Measurements from ENCODE around the gene SLC66A2. TPM values are rescaled to one million over a fixed set of nuclear protein-coding genes. Genes with fewer than 3 reads are reported as not detected.
"Not testable (repeated sequence)": the region's sequence is repeated elsewhere in the genome, so short reads cannot be mapped to it uniquely, and the experiment has no call there.

The SLC66A2 gene
- total RNA-seq, 3 donors from 2014 or later (not counting 1 experiment from before 2014, with no cell fraction given) = 51.2 to 62.4 (median 54.1) TPM

- no peaks in the 10 kb centered on the region for H3K9me3 Mint-ChIP-seq
- no peak for TF ChIP-seq CTCF (IDR thresholded peaks at IDR 0.05)
- intact Hi-C loops (cut with micrococcal nuclease) = no loop called here
- H3K4me1 Mint-ChIP-seq = no peaks in the 10 kb centered on the region
- Histone ChIP-seq H3K4me1 (ENCODE audit: control insufficient read depth, insufficient read depth, low read length) (no peaks in the 10 kb centered on the region), H3K36me3 (ENCODE audit: control insufficient read depth, insufficient read depth, low read length) (no peaks in the 10 kb centered on the region), H3K4me3 (ENCODE audit: low read length) (no peak overlapping the region), H3K9me3 (ENCODE audit: control insufficient read depth, insufficient read depth, low read length) (no peaks in the 10 kb centered on the region), H3K27me3 (ENCODE audit: control insufficient read depth, insufficient read depth, low read length) (no peaks in the 10 kb centered on the region), H3K27ac (ENCODE audit: low read length) (no peak overlapping the region)
- ATAC-seq = no peak
- H3K4me3 Mint-ChIP-seq = no peak overlapping the region
- 93% methylated on average over 29 of the region's 29 CpGs for WGBS (ENCODE audit: insufficient coverage)
- H3K36me3 Mint-ChIP-seq = no peaks in the 10 kb centered on the region
- H3K27me3 Mint-ChIP-seq (ENCODE audit: low read depth in 2 of 2) = no peaks in the 10 kb centered on the region
- H3K27ac Mint-ChIP-seq = no peak overlapping the region
- no peak for DNase-seq
These were observed 83.2 kb downstream of the SLC66A2 start for GRCh38 chr18:79868168-79868784.

- no peak for DNase-seq
- H3K9me3 Mint-ChIP-seq = no peaks in the 10 kb centered on the region
- no peak overlapping the region for H3K4me3 Mint-ChIP-seq
These were observed 83.8 kb downstream of the SLC66A2 start for GRCh38 chr18:79867666-79868065.

DNA sequence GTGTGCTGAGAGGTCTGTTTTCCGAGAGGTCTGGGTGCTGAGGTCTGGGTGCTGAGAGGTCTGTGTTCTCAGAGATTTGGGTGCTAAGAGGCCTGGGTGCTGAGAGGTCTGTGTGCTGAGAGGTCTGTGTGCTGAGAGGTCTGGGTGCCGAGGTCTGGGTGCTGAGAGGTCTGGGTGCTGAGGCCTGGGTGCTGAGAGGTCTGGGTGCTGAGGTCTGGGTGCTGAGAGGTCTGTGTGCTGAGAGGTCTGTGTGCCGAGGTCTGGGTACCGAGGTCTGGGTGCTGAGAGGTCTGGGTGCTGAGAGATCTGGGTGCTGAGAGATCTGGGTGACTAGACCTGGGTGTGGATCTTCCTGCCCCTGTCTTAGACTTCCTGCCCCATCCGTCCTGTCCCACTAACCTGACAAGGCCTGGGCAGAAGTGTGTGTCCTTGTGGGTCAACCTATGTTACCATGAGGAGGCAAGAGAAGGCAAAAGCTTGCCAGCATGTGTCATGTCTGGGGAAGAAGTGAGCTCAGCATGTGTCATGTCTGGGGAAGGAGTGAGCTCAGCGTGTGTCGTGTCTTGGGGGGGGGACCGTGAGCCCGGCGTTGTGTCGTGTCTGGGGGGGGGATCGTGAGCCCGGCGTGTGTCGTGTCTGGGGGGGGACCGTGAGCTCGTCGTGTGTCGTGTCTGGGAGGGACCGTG, 84.4 kb downstream of the SLC66A2 start:
- H3K9me3 Mint-ChIP-seq = peaks cover 0 to 1% of the 10 kb centered on the region in 2 donors
- no peak overlapping the region for H3K27ac Mint-ChIP-seq
- H3K4me3 ChIP-seq (ENCODE audit: low read length) = no peak overlapping the region
- WGBS (ENCODE audit: insufficient coverage) = 86% methylated on average over 19 of the region's 20 CpGs
- no peak overlapping the region for H3K27ac ChIP-seq (ENCODE audit: low read length)
- H3K36me3 Mint-ChIP-seq = no peaks in the 10 kb centered on the region
- no peaks in the 10 kb centered on the region for H3K36me3 ChIP-seq (ENCODE audit: control insufficient read depth, insufficient read depth, low read length)
- peaks cover 0 to 2% of the 10 kb centered on the region in 2 donors for H3K27me3 Mint-ChIP-seq (ENCODE audit: low read depth in 2 of 2)
- H3K4me1 ChIP-seq (ENCODE audit: control insufficient read depth, insufficient read depth, low read length) = no peaks in the 10 kb centered on the region
- intact Hi-C loops (cut with micrococcal nuclease) = no loop called here
- no peaks in the 10 kb centered on the region for H3K27me3 ChIP-seq (ENCODE audit: control insufficient read depth, insufficient read depth, low read length)
- H3K9me3 ChIP-seq (ENCODE audit: control insufficient read depth, insufficient read depth, low read length) = no peaks in the 10 kb centered on the region
- no peak for TF ChIP-seq CTCF (IDR thresholded peaks at IDR 0.05)
- no peaks in the 10 kb centered on the region for H3K4me1 Mint-ChIP-seq
- no peak for ATAC-seq
- no peak overlapping the region for H3K4me3 Mint-ChIP-seq
- DNase-seq = no peak

More at GRCh38 chr18:79867666-79868065, 83.8 kb downstream of the SLC66A2 start:
- Histone ChIP-seq H3K4me3 (ENCODE audit: low read length) (no peak overlapping the region), H3K9me3 (ENCODE audit: control insufficient read depth, insufficient read depth, low read length) (no peaks in the 10 kb centered on the region), H3K4me1 (ENCODE audit: control insufficient read depth, insufficient read depth, low read length) (no peaks in the 10 kb centered on the region), H3K36me3 (ENCODE audit: control insufficient read depth, insufficient read depth, low read length) (no peaks in the 10 kb centered on the region), H3K27ac (ENCODE audit: low read length) (no peak overlapping the region), H3K27me3 (ENCODE audit: control insufficient read depth, insufficient read depth, low read length) (no peaks in the 10 kb centered on the region)
- Mint-ChIP-seq H3K36me3 (no peaks in the 10 kb centered on the region), H3K27me3 (ENCODE audit: low read depth in 2 of 2) (no peaks in the 10 kb centered on the region), H3K4me1 (no peaks in the 10 kb centered on the region), H3K27ac (no peak overlapping the region)
- 91% methylated on average over 16 of the region's 16 CpGs for WGBS (ENCODE audit: insufficient coverage)
- no peak for ATAC-seq
- intact Hi-C loops (cut with micrococcal nuclease) = no loop called here
- TF ChIP-seq CTCF (IDR thresholded peaks at IDR 0.05) = no peak

DNA sequence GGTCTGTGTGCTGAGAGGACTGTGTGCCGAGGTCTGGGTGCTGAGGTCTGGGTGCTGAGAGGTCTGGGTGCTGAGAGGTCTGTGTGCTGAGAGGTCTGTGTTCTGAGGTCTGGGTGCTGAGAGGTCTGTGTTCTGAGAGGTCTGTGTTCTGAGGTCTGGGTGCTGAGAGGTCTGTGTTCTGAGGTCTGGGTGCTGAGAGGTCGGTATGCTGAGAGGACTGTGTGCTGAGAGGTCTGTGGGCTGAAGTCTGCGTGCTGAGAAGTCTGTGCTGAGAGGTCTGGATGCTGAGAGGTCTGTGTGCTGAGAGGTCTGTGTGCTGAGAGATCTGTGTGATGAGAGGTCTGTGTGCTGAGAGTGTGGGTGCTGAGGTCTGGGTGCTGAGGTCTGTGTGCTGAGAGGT, 85.5 kb downstream of the SLC66A2 start:
- H3K27ac Mint-ChIP-seq; H3K36me3 Mint-ChIP-seq; H3K9me3 ChIP-seq (ENCODE audit: control insufficient read depth, insufficient read depth, low read length); H3K27me3 ChIP-seq (ENCODE audit: control insufficient read depth, insufficient read depth, low read length); H3K4me1 ChIP-seq (ENCODE audit: control insufficient read depth, insufficient read depth, low read length); H3K27ac ChIP-seq (ENCODE audit: low read length); ATAC-seq; H3K9me3 Mint-ChIP-seq; H3K4me3 ChIP-seq (ENCODE audit: low read length); H3K27me3 Mint-ChIP-seq (ENCODE audit: low read depth in 2 of 2); DNase-seq; H3K36me3 ChIP-seq (ENCODE audit: control insufficient read depth, insufficient read depth, low read length); intact Hi-C loops (cut with micrococcal nuclease); H3K4me1 Mint-ChIP-seq; H3K4me3 Mint-ChIP-seq: not testable (repeated sequence)
- WGBS (ENCODE audit: insufficient coverage) = 65% methylated on average over 3 of the region's 3 CpGs

DNA sequence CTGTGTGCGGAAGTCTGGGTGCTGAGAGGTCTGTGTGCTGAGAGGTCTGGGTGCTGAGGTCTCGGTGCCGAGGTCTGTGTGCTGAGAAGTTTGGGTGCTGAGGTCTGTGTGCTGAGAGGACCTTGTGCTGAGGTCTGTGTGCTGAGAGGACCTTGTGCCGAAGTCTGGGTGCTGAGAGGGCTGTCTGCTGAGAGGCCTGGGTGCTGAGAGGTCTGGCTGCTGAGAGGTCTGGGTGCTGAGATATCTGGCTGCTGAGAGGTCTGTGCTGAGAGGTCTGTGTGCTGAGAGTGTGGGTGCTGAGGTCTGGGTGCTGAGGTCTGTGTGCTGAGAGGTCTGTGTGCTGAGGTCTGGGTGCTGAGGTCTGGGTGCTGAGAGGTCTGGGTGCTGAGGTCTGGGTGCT, 86.5 kb downstream of the SLC66A2 start:
- H3K27me3 Mint-ChIP-seq (ENCODE audit: low read depth in 2 of 2); H3K27me3 ChIP-seq (ENCODE audit: control insufficient read depth, insufficient read depth, low read length); H3K4me1 ChIP-seq (ENCODE audit: control insufficient read depth, insufficient read depth, low read length); H3K36me3 ChIP-seq (ENCODE audit: control insufficient read depth, insufficient read depth, low read length); H3K4me1 Mint-ChIP-seq; DNase-seq; H3K4me3 ChIP-seq (ENCODE audit: low read length); H3K27ac Mint-ChIP-seq; H3K4me3 Mint-ChIP-seq; H3K27ac ChIP-seq (ENCODE audit: low read length); intact Hi-C loops (cut with micrococcal nuclease); ATAC-seq; H3K36me3 Mint-ChIP-seq; H3K9me3 ChIP-seq (ENCODE audit: control insufficient read depth, insufficient read depth, low read length); H3K9me3 Mint-ChIP-seq: not testable (repeated sequence)
- WGBS (ENCODE audit: insufficient coverage) = 89% methylated on average over 4 of the region's 4 CpGs
